GM19025 (cell line): ENCODE data around the gene CLSTN3.

Experiments used
- ATAC-seq: cut with Tn5 transposase; IDR thresholded peaks from one replicate; pipeline ENCODE4 v1.9.1; 2021; ENCODE audit warnings: mild to moderate bottlenecking, low read depth, moderate library complexity; ENCODE audit not compliant: unreplicated experiment

Gene CLSTN3

DNA sequence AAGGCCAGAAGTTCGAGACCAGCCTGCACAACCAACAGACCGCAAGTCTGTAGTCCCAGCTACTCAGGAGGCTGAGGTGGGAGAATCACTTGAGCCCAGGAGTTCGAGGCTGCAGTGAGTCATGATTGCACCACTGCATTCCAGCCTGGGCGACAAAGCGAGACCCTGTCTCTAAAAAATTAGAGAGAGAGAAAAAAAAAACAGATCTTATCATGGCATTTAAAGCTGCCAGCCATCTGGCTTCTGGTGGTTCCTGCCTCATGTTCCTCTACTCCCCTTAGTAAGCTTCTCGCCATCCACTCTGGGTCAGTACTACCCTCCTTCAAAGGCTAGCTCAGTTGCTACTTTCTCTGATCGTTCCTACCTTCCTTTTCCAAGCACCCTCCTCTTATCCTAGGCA is 16.1 kb downstream of the CLSTN3 start:
- ATAC-seq = no peak

DNA sequence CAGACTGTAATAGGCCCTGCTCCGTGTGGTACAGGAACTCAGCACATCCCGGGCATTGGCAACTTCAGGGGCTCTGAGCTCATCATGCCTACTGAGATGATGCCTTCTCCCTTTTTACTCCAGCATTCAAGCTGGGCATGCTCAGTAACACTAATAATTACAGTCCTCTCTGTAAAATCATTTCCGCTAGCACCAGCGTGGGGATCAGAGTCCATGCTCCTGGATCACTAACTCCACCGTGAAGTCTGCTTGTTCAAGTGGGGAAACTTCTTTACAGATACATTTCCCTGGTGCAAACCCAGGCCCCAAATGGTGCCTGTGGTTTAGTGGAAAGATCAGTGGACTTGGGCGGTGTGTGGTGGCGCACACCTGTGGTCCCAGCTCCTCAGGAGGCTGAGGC is 16.7 kb downstream of the CLSTN3 start:
- no peak for ATAC-seq

DNA sequence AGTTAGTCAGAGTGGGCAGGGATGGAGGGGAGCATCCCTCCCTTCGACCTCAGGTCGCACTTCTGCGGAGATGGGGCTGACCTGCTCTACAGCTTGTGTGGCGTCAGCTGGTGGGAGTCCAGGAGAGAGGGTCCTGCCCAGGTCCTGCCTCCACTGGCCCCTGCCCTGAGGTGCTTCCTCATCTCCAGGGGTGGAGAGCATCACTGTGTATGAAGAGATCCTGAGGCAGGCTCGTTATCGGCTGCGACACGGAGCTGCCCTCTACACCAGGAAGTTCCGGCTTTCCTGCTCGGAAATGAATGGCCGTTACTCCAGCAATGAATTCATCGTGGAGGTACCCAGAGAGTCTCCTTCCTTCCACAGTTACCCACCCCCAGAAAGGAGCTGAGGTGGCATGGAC is 20.2 kb downstream of the CLSTN3 start:
- ATAC-seq = no peak

DNA sequence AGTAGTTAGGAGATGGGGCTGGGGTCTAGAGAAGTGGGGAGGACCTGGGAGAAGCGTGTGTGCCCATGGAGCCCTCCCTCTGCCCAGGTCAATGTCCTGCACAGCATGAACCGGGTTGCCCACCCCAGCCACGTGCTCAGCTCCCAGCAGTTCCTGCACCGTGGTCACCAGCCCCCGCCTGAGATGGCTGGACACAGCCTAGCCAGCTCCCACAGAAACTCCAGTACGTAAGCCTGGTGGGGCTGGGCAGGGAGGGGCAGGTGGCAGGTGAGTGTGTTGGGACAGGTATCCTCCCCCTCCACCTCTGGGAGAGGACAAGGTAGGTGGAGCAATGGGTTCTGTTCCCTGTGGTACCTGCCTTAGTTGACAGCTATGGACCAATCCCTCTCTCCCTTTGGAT is 20.7 kb downstream of the CLSTN3 start:
- ATAC-seq = no peak

DNA sequence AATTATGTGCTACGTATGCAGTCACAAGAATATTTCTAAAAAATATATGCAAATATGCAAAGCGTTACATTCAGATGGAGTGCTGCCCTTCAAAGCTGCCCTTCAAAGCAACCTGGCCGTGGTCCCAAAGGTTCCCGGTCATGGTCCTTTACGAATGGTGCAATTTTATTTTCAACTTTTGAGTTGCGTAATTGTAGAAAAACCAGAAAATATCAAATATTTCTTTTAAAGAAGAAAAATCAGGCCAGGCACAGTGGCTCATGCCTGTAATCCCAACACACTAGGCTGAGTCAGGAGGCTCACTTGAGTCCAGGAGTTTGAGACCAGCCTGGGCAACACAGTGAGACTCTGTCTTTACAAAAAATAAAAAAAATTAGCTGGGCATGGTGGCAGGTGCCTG is 21.4 kb downstream of the CLSTN3 start:
- ATAC-seq = no peak

DNA sequence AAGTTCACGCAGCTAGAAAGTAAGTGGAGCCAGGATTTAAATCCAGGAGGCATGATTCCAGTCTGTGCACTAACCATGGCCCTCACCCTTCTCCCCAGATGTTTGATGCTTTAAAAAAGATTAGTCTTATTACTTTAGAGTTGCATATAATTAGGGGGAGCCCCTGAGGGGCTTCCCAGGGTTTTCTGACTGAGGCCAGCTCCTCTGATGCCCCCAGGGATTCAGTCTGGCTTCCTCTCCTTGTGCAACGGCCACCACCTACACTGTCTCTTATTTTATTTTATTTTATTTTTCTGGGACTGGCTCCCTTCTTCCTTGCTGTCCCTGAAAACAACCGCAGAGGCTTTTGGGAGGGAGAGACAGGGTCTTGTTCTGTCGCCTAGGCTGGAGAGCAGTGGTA is 22.6 kb downstream of the CLSTN3 start:
- no peak for ATAC-seq

DNA sequence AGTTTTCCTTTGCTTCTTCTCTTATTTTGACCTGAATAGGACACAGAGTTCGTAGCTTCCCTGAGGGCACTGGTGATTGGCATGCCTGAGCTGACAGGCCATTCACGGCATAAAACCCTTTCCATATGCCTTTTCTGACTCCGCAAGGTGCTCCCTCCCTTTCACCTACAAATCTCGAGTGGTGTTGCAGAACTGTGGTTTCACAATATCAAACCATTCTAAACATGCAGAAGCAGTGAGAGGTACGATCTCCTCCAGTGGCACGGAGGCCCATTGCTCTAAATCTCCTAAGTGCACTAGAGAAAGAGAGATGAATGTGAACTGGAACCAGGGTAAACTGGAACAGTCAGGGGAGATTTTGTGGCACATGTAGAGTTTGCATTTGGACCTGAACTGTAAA is 23.9 kb downstream of the CLSTN3 start:
- no peak for ATAC-seq

DNA sequence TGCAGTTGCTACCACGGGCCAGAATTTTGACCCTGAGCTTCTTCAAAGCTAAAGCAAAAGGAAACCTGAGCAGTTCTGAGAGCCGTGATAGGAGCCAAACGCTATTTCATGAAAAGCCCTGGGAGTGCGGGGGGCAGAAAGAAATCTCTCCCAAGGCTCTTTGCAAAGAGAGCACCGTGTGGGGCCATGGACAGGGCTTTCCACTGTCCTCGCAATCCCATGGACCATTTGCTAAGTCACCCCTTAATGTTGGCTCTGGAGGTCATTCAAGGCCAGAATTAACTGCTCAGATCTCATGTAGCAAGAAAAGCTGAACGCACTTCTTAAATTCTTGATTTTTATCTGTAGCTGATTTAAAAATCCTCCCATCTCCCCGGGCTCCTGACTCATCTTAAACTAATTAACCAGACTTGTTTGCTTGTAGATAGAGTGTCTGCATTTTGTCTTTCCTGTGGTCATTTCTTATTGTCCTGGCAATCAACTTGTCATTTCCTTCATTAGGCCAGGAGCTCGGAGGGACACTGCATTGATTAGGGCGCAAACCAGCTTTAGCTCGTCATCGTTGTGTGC is 24.8 kb downstream of the CLSTN3 start:
- no peak for ATAC-seq

DNA sequence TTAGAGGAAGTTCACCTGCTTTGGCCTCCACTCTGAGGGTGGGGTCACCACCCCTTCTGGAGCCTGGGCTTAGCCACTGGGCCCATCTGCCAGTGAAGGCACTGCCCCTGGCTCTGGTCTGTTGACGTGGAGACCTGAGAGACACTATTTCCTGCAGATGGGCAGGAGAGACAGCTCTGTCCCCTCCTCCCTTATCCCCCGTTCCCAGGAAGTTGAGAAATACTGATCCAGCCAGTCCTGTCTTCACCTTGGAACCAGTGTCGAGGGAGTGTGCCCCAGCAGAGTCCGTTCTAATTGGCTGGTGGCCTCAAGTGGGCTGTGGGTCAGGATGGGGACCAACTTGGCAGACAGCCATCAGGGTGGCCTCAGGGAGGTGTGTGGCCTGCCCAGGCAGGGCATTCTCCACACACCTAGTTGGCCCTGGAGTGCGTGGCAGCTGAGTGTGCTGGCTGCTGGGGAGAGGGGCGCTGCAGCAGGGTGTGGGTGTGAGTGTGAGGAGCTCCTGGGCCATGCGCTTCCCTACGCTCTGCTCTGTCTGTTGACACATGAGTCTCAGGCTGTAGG is 25.4 kb downstream of the CLSTN3 start:
- no peak for ATAC-seq

DNA sequence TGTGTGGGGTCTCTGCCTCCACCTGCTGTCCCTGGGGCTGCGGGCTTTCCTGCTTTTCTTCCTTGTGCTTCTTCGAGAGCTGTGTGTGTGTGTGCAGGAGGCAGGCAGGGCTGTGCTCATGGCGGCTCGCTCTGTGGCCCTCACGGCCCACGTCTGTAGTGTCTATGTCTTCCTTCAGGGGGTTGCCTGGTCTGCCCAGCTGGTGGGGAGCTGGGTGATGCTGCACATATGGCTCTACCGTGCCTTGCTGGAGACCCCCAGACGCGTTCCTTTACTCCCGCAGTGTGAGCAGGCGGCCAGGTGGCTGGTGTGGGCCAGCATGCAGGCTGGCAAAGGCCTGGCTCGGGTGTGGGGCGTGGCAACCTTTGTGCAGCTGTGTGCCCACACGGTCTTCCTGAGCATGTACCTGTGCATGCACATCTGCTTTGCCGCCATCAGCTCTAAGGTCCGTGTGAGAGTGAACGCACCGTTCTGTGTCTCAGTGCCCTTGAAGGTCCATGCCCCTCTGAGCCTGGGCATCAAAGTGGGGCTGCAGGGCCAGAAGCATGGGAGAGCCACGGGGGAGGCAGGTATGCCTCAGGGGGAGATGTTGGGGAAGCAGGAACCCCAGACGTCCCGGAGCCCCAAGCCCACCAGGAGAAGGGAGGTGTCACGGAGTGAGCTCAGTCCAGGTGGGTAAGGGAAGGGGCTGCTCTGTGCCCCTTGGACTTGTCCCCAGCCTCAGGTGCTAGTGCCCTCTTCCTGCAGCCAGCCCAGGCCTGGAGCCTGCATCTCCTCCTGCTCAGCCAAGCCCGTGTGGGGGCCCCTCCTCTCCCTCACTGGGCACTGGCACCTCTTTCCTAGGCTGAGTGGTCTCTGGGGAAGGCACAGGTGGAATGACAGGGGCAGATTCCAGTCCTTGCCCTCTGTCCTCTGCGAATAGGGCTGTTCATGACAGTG is 26.4 kb downstream of the CLSTN3 start:
- no peak for ATAC-seq

DNA sequence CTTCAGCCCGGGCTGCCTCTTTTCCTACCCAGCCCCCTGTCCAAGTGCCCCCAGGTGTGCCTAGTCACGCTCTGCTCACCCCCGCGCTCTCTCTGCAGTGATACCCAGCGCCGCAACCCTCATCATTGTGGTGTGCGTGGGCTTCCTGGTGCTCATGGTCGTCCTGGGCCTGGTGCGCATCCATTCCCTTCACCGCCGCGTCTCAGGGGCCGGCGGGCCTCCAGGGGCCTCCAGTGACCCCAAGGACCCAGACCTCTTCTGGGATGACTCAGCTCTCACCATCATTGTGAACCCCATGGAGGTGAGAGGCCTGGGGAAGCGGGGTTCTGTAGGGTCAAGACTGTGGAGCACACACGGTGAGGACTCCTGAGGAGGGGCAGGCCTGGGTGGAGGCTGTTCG is 27.2 kb downstream of the CLSTN3 start:
- no peak for ATAC-seq

DNA sequence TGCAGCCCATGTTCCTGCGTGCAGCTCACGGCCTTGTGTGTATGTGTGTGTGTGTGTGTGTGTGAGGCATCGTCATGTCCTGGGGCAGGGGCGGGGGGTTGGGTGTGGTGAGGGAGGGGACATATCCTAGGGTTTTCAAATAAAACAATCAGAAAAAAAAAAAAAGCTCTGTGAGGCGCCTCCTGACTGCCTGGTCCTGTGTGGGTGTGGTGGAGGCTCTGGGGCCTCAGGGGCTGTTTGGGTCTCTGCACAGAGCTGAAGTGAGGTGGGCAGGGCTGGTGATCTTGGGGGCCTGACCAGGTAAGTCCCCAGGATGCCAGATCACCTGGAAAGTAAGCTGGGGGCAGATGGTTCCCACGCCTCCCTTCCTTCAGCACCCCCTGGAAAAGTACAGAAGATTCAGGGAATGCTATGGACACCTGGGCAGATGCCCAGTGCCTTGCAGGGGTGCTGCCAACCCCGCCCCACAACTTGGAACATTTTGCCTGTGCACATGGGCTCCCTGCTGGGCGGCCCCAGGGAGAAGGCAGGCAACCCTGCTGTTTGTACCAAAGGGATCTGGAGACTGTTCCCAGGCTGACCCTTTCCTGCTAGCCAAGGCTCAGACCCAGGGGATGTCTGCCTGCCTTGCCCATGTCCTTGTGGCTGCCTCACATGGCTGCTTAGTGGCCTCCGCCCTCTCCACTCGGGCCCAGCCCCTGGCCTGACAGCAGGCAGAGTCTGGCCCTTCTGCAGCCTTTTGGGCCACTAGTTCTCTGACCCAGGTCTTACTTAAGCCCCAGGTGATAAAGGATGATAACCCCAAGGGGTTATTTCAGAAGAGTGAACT is 28.8 kb downstream of the CLSTN3 start:
- no peak for ATAC-seq

DNA sequence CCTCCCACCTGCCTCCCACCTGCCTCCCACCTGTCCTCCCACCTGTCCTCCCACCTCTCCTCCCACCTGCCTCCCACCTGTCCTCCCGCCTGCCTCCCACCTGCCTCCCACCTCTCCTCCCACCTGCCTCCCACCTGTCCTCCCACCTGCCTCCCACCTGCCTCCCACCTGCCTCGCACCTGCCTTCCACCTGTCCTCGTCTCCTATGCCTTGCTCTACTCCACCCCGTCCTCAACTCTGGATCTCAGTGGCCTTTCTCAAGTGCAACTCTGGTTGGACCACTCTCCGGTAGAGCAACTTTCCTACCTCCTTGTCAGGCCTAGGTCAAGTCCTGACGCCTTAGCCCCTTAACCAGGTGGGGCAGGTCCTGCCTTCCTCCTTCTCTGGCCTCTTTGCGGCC is 30.0 kb downstream of the CLSTN3 start:
- no peak for ATAC-seq

DNA sequence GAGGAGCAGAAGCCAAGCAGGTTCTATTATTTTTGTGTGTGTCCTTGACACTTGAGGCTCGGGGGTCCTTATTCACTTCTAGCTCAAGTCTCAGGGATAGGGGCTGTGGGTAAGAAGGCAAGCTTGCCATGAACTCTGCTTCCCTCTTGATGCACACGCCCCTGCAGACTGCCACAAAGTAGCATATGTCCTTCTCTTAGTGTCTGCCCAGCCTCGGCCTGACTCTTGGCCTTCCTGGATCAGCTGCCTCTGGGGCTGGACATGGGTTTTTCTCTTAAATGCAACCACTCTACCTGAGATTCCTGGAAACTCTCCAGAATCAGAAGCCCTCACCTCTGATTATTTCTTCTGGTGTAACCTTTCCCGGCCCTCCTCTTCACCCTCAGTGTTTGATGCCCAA is 31.2 kb downstream of the CLSTN3 start:
- no peak for ATAC-seq

DNA sequence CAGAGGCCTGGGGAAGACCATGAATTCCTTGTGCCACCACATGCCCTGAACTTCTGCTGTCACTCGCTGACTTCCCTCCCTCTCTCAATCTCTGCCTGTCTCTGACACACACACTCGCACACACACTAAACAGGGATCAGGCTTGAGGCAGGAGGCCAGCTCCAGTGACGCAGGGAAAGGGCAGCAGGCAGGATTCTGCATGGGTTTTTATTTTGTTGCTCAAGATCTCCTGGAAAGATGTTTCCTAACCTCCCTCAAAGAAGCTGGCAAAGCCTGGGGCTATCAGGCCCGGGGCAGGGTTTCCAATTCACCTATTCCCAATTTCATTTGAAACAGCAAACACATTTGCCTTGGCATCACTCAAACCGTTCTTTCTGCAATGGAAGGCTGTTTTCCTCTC is 31.6 kb downstream of the CLSTN3 start:
- no peak for ATAC-seq

DNA sequence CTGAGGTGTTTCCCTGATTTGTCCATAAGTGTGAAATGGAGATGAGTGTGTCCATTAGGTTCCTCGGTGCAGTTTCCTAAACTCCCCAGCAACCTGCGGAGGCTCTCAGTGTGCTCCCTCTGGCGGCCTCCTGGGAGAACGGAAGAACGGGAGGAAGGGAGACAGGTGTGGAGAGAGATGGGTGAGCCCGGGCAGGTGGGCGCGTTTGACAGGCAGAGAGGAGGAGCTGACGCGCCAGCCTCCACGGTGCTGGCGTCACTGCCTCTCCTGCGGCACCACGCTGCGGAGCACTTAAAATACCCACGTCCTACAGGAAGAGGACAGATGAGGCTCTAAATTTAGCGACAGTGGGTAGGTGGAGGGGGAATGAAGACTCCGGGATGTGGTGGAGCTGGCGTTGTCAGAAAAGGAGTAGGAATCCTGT is 32.5 kb downstream of the CLSTN3 start:
- no peak for ATAC-seq

DNA sequence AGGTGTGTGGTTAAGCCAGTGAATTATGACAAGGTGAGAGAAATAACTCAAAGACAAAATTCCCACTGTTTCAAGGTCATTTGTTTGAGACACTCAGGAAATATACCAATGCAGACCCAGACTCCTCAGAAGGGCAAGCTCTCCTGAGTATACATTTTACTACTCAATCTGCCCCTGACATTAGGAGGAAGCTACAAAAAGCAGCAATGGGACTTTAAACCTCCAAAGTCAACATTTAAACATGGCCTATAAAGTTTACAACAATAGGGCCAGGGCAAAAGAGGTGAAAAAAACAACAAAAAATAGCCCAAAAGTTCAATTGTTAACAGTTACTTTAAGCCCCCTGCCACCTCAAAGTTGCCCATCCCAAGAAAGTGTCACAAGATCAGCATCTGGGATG is 39.8 kb downstream of the CLSTN3 start:
- ATAC-seq = no peak

DNA sequence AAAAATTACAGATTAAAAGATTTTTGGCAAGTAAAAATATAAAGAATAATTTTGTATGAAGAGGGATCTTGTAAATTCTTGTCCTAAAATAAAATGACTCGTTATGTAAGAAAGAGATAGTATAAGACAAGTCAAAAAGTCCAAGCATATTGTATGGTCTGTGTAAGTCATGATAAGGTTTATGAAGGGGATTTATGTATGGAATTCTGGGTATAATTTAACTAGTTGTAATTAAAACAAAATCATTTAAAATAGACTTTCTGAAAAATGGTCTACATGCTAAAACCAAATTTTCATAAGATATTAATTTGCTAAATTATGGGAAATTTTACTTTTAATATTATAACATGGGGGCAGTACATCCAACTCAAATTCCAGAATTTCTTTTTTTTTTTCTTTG is 41.7 kb downstream of the CLSTN3 start:
- ATAC-seq = no peak

DNA sequence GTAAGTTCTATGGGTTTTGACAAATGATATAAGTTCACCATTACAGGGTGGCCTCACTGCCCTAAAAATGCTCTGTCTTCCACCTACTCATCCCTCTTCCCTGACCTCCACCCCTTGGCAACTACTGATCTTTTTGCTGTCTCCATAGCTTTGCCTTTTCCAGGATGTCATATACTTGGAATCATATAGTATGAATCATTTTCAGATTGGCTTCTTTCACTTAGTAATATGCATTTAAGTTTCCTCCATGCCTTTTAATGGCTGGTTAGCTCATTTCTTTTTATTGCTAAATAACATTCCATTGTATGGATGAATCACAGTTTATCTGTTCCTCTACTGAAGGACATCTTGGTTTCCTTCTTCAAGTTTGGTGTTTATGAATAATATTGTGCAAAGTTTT is 45.3 kb downstream of the CLSTN3 start:
- no peak for ATAC-seq

DNA sequence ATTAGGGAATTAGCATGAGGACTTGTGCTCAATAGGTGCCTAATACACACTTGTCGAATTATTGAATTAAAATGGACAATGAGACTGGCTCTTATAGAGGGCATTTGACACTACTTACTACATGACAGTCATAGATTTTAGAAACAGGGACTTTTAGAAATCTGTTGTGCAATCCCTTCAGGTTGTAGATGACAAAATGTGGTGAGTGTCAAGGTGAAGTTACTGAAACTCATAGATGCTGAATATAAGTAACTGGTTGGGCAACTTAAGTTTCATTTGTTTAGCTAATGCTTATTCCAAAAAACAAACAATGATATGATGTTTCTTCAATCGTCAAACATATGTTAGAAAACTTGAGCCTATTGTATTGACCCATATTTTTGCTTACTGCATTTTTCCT is 46.4 kb downstream of the CLSTN3 start:
- ATAC-seq = no peak

DNA sequence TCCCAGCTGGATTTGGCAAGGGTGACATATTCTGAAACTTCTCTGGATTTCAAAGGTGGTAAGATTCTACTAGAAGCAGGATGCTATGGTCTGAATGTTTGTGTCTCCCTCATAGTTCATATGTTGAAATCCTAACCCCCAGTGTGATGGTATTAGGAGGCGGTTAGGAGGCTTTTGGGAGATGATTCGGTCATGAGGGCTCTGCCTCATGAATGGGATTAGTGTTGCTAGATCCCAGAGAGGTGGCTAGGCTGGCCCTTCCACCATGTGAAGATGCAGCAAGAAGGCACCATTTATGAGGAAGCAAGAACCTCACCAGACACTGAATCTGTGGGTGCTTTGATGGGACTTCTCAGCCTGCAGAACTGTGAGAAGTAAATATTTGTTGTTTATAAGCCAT is 48.3 kb downstream of the CLSTN3 start:
- ATAC-seq = no peak
